Keratinocyte (primary cell): ENCODE data around the gene MAGI1. TPM values are rescaled to one million over a fixed set of nuclear protein-coding genes. Genes with fewer than 3 reads are reported as not detected.

Experiments used
- DNase-seq: peaks from one replicate; pipeline ENCODE4 v3.0.0-alpha.2; 2011; ENCODE audit warnings: low read depth, missing footprints, low spot score
- FAIRE-seq: peaks from 2 replicates; lab custom pipeline; 2011; peaks lifted over from hg19 to GRCh38; lab: Jason Lieb, UNC
- H2AFZ ChIP-seq: 2 replicates; pipeline ENCODE4 v1.6.0; 2012; ENCODE audit warnings: low read length, control low read depth, inconsistent platforms; ENCODE audit not compliant: control insufficient read depth
- H3K27ac ChIP-seq: 2 replicates; pipeline ENCODE4 v1.5.1; 2011; ENCODE audit warnings: low read length; ENCODE audit not compliant: control insufficient read depth, insufficient read depth
- H3K27me3 ChIP-seq: 3 replicates; pipeline ENCODE4 v1.6.0; 2011; ENCODE audit warnings: low read length; ENCODE audit not compliant: control insufficient read depth, insufficient read depth; ENCODE audit errors: extremely low read depth
- H3K36me3 ChIP-seq, 2 experiments: 2 replicates in 1 of 2; 3 replicates in 1 of 2; pipeline ENCODE4 v1.5.1; 2011; ENCODE audit warnings: low read length in 2 of 2, mild to moderate bottlenecking in 1 of 2; ENCODE audit not compliant: control insufficient read depth in 2 of 2, insufficient read depth in 2 of 2; ENCODE audit errors: extremely low read depth in 1 of 2
- H3K4me1 ChIP-seq: 3 replicates; pipeline ENCODE4 v1.5.1; 2011; ENCODE audit warnings: low read length; ENCODE audit not compliant: control insufficient read depth, insufficient read depth; ENCODE audit errors: extremely low read depth
- H3K4me2 ChIP-seq: 3 replicates; pipeline ENCODE4 v1.6.0; 2011; ENCODE audit warnings: low read depth, low read length; ENCODE audit not compliant: control insufficient read depth, insufficient read depth; ENCODE audit errors: extremely low read depth
- H3K4me3 ChIP-seq, 3 experiments: fragments of 200-600 bp in 1 of 3; sonication (generic) in 1 of 3; 2 replicates in 2 of 3; 3 replicates in 1 of 3; pipeline ENCODE4 v1.5.1; 2011 to 2016; ENCODE audit warnings: low read length in 3 of 3, mild to moderate bottlenecking in 3 of 3, control low read depth in 2 of 3, inconsistent platforms in 1 of 3, low read depth in 1 of 3, mixed read lengths in 1 of 3, mixed run types in 1 of 3, moderate library complexity in 1 of 3; ENCODE audit not compliant: control insufficient read depth in 2 of 3, insufficient read depth in 2 of 3; ENCODE audit errors: extremely low read depth in 1 of 3
- H3K79me2 ChIP-seq: 2 replicates; pipeline ENCODE4 v1.6.0; 2012; ENCODE audit warnings: low read length; ENCODE audit not compliant: control insufficient read depth, insufficient read depth
- H3K9ac ChIP-seq: 3 replicates; pipeline ENCODE4 v1.6.0; 2011; ENCODE audit warnings: low read length; ENCODE audit not compliant: control insufficient read depth, insufficient read depth; ENCODE audit errors: extremely low read depth
- H3K9me1 ChIP-seq: 3 replicates; pipeline ENCODE4 v1.6.0; 2011; ENCODE audit warnings: low read length; ENCODE audit not compliant: control insufficient read depth, insufficient read depth; ENCODE audit errors: extremely low read depth
- H3K9me3 ChIP-seq: 2 replicates; pipeline ENCODE4 v1.5.1; 2012; ENCODE audit warnings: low read depth, low read length; ENCODE audit not compliant: control insufficient read depth
- H4K20me1 ChIP-seq: 3 replicates; pipeline ENCODE4 v1.6.0; 2011; ENCODE audit warnings: low read length; ENCODE audit not compliant: control insufficient read depth, insufficient read depth; ENCODE audit errors: extremely low read depth
- CTCF ChIP-seq, 3 experiments: IDR thresholded peaks in 1 of 3; conservative IDR thresholded peaks in 1 of 3; optimal IDR thresholded peaks in 1 of 3; 2 replicates in 2 of 3; 3 replicates in 1 of 3; pipeline versions ENCODE3 to v1.5.1; 2011; ENCODE audit warnings: low read length in 3 of 3, mild to moderate bottlenecking in 3 of 3, moderate library complexity in 2 of 3, control low read depth in 1 of 3, inconsistent platforms in 1 of 3; ENCODE audit not compliant: insufficient read depth in 2 of 3; ENCODE audit errors: extremely low read depth in 1 of 3
- EZH2 ChIP-seq: IDR thresholded peaks from one replicate; pipeline ENCODE4 v1.6.1; 2012; ENCODE audit warnings: inconsistent platforms, mild to moderate bottlenecking, low read length, moderate library complexity
- dilution Hi-C: fragments of 300-500 bp; cut with MboI; formaldehyde crosslinking; loops from one replicate; pipeline ENCODE4 v1.7.0; 2020; ENCODE audit warnings: low sequenced_read_pairs; ENCODE audit not compliant: extremely low pct_ligation_motif_present
- polyA plus RNA-seq, 5 experiments: library from polyadenylated mRNA; depleted of rRNA in 3 of 5; stranded (reverse) in 3 of 5; stranded (forward) in 1 of 5; unstranded in 1 of 5; fragments of >200 nt; gene quantifications; 1 replicate in 1 of 5; 2 replicates in 3 of 5; 3 replicates in 1 of 5; pipeline versions ENCODE4 v1.2.1 to v1.2.3, GENCODE V29; 2011 to 2012; ENCODE audit warnings: missing spikeins in 2 of 5, low read depth in 1 of 5, low replicate concordance in 1 of 5

Gene MAGI1
- polyA plus RNA-seq, 1 donor (not counting 4 experiments of a cell fraction or from before 2014, with no cell fraction given): 10.9 TPM

- H3K27me3 ChIP-seq: no peaks in the 10 kb centered on the region
- TF ChIP-seq EZH2 (no peak), CTCF (optimal IDR thresholded peaks at IDR 0.05 in 1 of 3, IDR thresholded peaks at IDR 0.05 in 1 of 3, conservative IDR thresholded peaks at IDR 0.05 in 1 of 3; ENCODE audit: extremely low read depth in 1 of 3, insufficient read depth in 2 of 3, low read length in 3 of 3) (no peak)
- no peak overlapping the region for H2AFZ ChIP-seq
- no peak overlapping the region for H3K9ac ChIP-seq
- H4K20me1 ChIP-seq: no peaks in the 10 kb centered on the region
- DNase-seq (no peak), FAIRE-seq (no peak)
- H3K9me3 ChIP-seq: no peaks in the 10 kb centered on the region
- H3K27ac ChIP-seq: no peak overlapping the region
- dilution Hi-C loops: no loop called here
- no peaks in the 10 kb centered on the region for H3K4me1 ChIP-seq
- H3K4me2 ChIP-seq: no peak overlapping the region
- no peak overlapping the region for H3K4me3 ChIP-seq
- H3K36me3 ChIP-seq: no peaks in the 10 kb centered on the region
- H3K79me2 ChIP-seq: no peaks in the 10 kb centered on the region
- H3K9me1 ChIP-seq: no peaks in the 10 kb centered on the region
Measured at GRCh38 chr3:65730449-65730848, 308.3 kb downstream of the MAGI1 start.

- H3K9me3 ChIP-seq: no peaks in the 10 kb centered on the region
- no peak for TF ChIP-seq EZH2
- no peak for TF ChIP-seq CTCF (optimal IDR thresholded peaks at IDR 0.05 in 1 of 3, IDR thresholded peaks at IDR 0.05 in 1 of 3, conservative IDR thresholded peaks at IDR 0.05 in 1 of 3; ENCODE audit: extremely low read depth in 1 of 3, insufficient read depth in 2 of 3, low read length in 3 of 3)
- DNase-seq: no peak
- dilution Hi-C loops: no loop called here
- H3K4me1 ChIP-seq: no peaks in the 10 kb centered on the region
- H3K9me1 ChIP-seq: no peaks in the 10 kb centered on the region
- no peak overlapping the region for H2AFZ ChIP-seq
- no peak overlapping the region for H3K4me3 ChIP-seq
- FAIRE-seq: no peak
- no peak overlapping the region for H3K9ac ChIP-seq
- H3K79me2 ChIP-seq: no peaks in the 10 kb centered on the region
- no peaks in the 10 kb centered on the region for H3K36me3 ChIP-seq
- no peak overlapping the region for H3K27ac ChIP-seq
- no peaks in the 10 kb centered on the region for H3K27me3 ChIP-seq
- no peaks in the 10 kb centered on the region for H4K20me1 ChIP-seq
- no peak overlapping the region for H3K4me2 ChIP-seq
Measured at GRCh38 chr3:65729973-65730372, 308.7 kb downstream of the MAGI1 start.
